GF-D8 (cell line): ENCODE measurements around the gene BSN.

Experiments
- DNase-seq: peaks from one replicate; lab custom pipeline; 2025; lab: John Stamatoyannopoulos, UW

The BSN gene

GRCh38 chr3:49602049-49602554, 47.8 kb downstream of the BSN start:
- DNase-seq, result no peak

GRCh38 chr3:49602877-49603411, 48.7 kb downstream of the BSN start:
- no peak for DNase-seq

- no peak for DNase-seq
Measured at GRCh38 chr3:49606427-49606826, 52.1 kb downstream of the BSN start.

- DNase-seq, result no peak
Measured at GRCh38 chr3:49607105-49607591, 52.9 kb downstream of the BSN start.

DNA sequence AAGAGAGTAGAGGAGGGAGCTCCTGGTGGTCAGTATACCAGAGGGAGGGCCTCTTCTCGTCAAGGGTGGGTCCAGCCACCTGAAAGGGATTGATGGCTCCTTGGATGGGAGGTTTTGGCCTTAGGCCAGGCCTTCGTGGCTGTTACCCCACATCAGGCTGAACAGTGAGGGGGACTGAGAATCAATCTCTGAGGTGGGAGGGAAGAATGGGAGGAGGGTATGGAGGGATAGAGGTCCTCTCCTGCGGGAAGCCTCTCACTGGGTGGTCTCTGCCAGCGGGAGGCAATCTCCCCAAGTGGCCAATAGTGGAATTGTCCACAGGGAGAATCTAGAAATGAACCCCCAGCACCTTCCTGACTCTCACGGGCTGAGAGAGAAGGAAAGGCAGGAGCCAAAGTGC, 53.5 kb downstream of the BSN start:
- no peak for DNase-seq

GRCh38 chr3:49609314-49609713, 55.0 kb downstream of the BSN start:
- no peak for DNase-seq

GRCh38 chr3:49609815-49610214, 55.5 kb downstream of the BSN start:
- DNase-seq, result no peak

- DNase-seq, result no peak
Measured at GRCh38 chr3:49610666-49611280, 56.5 kb downstream of the BSN start.

DNA sequence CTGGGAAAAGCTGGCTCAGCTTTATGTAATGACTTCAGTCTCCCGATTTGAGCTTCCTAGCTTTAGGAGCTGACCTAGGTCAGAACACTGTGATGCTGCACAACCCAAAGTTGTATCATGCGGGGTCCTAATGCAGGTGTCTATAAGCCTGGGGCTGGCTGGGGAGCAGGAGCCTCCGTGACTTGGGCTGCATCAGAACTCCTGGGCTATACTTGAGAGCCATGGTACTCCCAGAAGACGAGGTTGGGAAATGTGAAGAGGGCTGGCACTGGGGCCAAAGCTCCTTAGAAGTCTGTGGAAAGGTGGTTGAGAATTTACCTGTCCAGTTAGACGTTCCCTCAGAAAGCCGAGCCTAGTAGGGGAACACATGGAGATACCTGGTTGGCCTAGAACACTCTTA, 57.0 kb downstream of the BSN start:
- DNase-seq, result no peak

- DNase-seq, result no peak
Measured at GRCh38 chr3:49611719-49612118, 57.4 kb downstream of the BSN start.

DNA sequence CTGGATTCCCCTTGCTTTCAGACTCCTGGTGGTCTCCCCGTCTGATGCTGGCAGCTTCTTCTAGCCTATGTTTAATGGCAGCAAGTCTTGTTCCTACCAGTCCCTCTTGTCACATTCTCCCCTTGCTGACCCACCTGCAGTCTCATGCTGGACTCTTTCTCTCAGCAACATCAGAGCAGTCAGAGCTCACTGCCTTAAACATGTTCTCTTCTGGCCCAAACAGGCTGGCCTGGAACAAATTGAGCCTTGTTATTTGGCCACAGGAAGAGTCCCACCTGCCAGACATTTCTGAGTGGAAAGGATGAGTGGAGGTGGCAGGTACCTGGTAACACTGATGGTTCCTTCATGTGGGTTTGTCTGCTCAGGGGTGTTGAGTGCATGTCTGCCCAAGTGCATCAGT, 60.7 kb downstream of the BSN start:
- no peak for DNase-seq

- DNase-seq, result no peak
Measured at GRCh38 chr3:49616061-49616460, 61.8 kb downstream of the BSN start.

GRCh38 chr3:49616491-49616941, 62.2 kb downstream of the BSN start:
- DNase-seq, result no peak

- no peak for DNase-seq
Measured at GRCh38 chr3:49617390-49618013, 63.2 kb downstream of the BSN start.

DNA sequence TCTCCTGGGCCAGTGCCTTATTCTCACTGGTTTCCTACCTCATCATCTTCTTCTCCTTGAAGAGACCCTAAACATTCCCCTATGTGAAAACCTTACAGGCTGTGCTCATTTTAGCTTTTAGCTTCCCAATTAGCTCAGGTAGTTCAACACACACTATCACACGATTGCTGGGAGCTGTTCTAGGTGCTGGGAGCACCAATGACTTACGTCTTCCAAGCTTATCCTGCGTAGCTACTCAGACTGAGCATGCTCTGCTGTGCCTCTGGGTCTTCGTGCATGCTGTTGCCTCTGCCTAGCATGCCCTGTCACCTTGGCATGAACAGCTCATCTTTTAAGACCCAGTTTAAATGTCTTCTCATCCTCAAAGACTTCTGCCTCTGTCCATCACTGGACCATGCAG, 64.1 kb downstream of the BSN start:
- no peak for DNase-seq

DNA sequence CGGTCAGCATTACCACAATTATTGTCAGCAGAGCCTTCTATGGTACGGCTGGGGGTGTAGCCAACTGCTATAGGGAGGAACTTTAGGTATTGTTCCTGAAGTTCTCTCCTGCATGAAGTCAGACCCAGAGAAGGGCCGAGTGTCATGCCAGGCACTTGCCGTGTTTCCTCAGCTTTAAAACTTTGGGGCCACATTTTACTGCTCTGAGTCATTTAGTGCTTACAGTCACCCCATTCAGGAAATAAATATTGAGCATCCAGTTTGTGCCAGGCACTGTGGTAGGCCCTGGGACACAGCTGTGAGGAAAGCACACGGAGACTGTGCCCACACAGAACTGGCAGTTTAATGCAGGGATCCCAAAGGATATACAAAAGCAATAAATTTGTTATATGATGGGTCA, 65.4 kb downstream of the BSN start:
- DNase-seq, result no peak

DNA sequence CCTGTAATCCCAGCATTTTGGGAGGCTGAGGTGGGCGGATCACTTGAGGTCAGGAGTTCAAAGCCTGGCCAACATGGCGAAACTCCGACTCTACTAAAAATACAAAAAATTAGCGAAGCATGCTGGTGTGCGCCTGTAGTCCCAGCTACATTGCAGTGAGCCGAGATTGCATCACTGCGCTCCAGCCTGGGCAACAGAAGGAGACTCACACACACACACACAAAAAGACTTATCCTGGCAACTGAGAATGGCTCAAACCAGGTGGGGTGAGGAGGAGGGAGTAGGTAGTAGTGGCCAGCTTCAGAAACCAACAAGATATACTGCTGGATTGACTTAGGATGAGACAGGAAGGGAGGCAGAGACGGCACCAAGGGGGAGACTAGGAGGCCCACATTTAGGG, 66.5 kb downstream of the BSN start:
- DNase-seq, result no peak

- DNase-seq, result no peak
Measured at GRCh38 chr3:49623071-49623470, 68.8 kb downstream of the BSN start.

DNA sequence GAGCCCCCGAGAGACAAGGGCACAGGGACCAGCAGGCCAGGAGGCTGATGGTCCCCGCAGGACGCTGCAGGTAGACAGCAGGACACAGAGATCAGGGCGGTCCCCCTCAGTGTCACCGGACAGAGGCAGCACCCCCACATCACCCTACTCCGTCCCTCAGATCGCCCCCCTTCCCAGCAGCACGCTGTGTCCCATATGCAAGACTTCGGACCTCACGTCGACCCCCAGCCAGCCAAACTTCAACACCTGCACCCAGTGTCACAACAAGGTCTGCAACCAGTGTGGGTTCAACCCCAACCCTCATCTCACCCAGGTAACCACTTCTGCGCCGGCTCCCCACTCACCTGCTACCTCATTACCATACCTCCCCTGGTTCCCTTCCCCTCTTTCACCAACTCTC, 70.8 kb downstream of the BSN start:
- no peak for DNase-seq

DNA sequence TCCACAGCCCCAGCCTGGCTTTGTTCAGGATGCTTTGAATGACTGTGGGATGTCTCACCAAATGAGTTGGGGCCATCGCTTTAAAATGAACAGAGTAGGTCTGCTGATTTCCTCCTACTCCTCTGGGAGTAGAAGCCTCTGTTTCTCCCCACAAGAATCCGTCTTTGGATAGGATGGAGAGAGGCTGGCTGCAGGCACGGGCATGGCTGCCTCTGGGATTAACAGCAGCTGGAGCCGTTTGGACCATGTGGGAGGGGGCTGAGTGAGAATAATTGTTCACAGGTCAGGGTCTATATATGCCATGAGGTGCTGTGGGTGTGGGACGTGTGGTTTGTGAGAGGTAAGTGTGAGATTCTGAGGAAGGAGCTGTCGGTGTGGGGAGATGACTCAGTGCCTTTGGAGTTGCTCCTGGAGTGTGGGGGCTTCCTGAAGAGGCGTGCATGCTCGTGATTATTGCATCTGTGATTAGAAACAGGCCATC, 71.9 kb downstream of the BSN start:
- no peak for DNase-seq

GRCh38 chr3:49626796-49627195, 72.5 kb downstream of the BSN start:
- DNase-seq, result no peak

DNA sequence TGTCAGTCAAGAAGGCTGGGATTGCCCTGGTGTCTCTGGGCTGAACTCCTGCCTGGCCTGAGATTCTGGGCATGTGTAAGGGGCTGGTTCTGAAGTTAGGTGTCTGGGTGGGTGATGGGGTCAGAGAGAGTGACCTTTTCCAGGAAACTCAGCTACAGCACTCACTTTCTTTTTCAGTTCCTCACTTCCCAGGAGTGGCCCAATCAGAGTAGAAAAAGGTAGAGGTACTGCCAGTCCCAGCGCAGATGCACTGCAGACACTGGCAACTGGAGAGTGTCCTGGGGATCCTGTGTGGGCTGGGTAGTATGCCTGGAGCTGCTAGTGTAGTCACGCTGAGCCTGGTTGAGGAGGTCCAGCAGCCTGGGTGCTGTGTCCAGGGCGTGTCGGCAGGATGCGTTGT, 73.4 kb downstream of the BSN start:
- no peak for DNase-seq

DNA sequence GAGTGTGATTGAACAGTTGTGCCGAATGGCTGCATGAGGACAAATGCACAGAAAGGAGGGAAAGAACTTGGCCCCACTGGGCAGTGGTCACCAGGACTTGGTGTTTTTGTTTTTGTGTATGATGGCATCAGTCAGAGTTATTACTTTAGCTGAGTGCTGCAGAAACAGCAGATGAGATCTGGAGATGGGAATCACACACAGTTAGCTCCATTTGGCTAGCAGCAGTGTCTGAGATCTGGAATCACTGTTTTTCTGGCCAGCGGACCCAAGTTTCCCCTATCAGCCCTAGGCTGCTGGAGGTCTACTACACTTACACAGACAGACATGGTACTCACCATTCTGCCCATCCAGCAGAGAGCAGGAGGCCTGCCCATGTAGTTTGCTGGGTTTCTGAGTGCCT, 74.0 kb downstream of the BSN start:
- no peak for DNase-seq
